GM19099 (cell line): ENCODE results near the gene SUN2.

Experiments used
- POLR2A ChIP-seq: IDR thresholded peaks from 3 replicates; pipeline ENCODE4 v1.6.1; 2011; ENCODE audit warnings: low read depth; ENCODE audit not compliant: insufficient read length; ENCODE audit errors: extremely low read depth

Gene SUN2

DNA sequence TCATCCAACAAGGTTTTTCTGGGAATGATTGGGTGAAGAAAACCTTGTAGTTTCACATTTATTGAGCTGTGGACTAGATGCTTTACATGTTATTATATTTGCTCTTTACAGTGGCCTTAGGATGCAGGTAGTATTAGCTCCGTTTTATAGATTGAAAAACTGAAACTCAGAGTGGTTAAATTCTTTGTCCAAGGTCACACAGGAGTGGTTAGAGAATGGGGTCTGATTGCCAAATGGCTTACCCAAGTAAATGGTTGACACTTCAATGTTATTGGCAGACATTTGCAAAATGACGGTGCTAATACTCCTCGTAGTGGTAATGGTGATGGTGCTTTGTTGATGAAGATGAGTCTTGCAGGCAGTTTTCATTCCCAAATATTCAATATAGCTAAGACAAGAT lies 47.8 kb downstream of the SUN2 start:
- TF ChIP-seq POLR2A = no peak

DNA sequence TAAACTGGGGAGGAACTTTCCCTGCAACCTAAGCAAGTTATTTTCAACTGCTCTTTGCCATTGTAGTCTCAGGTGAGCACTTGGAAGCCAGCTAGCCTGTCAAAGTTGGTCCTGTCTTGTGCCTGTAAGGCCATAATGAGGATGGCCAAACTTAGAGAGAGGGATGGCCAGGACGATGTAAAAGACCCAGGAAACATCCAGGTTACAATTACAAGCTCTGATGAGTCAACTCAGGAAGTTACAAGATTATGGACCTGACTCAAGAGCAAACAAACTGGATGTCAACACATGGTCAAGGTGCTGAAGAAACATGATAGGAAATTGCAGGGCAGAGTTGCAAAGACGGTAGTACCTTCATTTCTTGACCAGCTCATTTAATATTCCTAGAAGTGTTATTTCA lies 48.5 kb downstream of the SUN2 start:
- TF ChIP-seq POLR2A = no peak

DNA sequence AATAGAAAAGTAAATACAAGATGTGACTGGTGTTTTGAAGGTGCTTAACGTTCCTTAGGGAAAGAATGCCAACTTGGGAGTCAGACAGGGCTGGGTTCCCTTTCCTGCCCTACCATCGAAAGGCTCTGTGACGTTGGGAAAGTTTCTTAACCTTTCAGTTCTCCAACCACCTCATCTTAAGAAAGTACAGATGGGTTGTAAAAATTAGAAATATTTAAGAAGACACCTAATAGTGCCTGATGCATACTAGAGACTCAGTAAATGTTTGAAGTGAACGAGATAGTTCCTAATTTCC lies 49.0 kb downstream of the SUN2 start:
- no peak for TF ChIP-seq POLR2A

DNA sequence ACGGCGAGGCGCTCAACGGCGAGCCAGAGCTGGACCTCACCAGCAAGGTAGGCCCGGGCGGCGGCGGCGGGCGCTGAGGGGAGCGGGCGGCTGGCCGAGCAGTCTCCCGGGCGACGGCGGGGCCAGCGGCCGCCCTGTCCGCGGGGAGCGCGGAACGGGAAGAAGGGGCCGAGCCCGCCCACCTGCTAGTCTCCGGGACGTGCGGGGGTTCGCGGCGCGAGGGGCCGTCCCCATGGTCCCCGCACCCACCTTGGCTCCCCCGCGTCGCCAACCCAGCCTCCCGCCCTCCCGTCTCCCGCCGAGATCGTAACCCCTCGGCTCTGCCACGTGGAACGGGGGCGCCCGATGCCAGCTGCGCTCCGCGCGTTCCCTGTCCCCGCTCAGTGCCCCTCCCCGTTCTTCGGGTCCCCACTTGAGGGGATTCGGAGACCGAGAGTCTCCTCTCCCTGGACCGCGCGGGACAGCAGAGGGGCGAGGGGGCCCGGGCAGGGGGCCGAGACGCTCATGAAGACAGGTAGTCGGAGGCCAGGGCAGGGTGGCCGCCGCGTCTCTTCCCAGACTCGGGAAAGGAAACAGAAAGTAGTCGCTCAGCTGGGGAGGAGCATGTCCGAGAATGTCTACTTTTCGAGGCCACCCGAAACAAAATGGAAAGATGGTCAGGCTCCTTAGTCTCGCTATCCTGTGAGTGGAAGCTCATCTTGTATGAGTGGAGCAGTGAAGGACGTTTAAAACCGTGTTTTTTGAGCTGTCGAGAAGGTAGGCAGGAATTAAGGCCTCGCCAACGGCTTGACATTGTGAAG lies 49.5 kb downstream of the SUN2 start:
- no peak for TF ChIP-seq POLR2A

- peak; percentile 96 for TF ChIP-seq POLR2A
Observed at GRCh38 chr22:38705235-38706100, 50.3 kb downstream of the SUN2 start, which contains the start of gene GTPBP1. GTPBP1 (plus strand) TSS chr22:38705944; CDS start chr22:38705956, 12 bp downstream.

DNA sequence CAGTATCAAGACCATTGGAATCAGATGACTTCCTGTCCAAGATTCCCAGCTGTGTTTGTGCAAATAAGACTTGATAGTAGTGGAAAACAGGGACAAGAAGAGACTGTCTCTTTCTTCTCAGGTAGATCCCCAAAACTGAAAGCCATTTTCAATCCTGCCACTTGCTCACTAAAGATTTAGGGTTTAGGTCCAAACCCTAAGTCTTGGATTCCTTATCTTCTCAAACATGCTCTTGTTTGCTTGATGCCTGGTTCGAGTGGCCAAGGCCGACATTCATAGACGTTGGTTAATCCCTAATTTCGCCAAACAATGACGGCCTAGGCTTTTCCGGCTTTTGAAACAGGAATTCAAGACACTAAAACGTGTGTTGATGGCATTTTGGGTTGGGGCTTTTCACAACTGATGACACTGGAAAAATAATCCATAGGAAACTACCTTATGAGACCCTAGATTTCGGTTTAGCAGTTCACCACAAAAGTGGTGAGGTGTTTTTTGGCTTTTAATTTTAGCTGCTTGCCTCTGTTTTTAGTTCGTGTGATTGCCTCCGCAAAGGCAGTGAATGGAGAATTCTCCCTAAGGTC lies 51.1 kb downstream of the SUN2 start:
- TF ChIP-seq POLR2A = no peak

DNA sequence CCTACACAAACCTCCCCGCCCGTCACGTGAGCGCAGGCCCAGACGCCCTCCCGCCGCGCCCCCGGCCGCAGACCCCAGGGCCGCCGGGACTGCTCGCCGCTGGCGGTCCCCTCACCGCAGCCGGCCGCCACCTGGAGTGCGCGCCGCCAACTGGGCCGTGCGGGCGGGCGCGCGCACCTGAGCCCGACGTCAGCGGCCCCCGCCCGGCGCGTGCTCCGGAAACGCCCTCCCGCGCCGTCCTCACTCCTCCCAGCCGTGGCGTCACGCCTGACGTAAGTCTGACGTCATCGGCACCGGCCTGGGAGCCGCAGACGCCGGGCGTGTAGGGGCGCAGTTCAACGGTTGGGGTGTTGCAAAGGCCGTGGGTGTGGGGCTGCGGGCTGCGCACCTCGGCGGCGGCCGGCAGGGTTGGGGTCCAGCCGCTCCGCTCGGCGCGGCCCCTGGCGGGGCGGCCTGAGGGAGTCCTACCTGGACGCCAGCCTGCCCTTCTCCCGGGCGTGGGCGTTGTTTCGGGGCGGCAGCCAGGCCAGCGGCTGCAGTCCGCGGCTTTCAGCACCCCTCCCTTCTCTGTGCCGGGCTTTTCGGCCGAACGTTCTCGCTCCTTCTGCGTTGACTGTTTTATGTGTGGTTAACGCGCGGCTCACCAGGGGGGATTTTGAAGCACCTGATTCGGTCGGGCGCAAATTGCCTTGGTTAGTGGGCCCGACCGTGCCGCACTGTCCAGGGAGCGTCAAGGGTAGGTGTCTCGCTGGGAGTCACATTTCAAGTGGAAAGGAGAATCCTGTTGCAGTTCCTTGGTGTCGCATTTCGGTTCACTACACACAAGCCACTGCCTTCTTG lies 54.8 kb downstream of the SUN2 start, which contains the start of gene JOSD1:
Gene JOSD1, minus strand, starts transcription at position 155 of the 840 bp plus-strand sequence. CDS start 956 bp downstream, outside the sequence.
- TF ChIP-seq POLR2A = peak; percentile 81

DNA sequence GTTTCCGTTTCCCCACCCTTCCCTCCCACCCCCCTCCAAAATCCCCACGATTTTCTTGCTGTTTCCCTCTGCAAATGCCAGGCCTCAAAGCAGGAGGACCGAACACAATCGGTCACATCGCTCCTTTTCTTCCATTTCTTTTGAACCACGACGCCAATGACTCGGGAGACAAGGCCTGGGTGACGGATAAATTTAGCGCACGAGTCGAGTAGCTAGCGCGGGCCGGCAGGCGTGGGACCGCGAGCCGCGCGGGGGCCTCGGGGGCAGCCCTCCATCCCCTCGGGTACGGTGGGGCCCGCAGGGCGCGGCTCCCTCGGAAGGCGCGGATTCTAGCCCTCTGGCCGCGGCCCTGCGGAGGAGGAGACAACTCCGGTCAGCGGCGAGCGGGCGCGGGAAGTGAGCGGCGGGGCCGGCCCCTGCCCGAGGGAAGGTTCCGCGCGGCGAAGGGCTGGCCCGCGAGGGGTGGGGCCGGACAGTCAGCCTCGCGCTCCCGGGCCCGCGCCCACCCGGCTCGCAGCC lies 55.5 kb downstream of the SUN2 start:
- no peak for TF ChIP-seq POLR2A

GRCh38 chr22:38699784-38700183 lies 56.0 kb downstream of the SUN2 start:
- TF ChIP-seq POLR2A = no peak

GRCh38 chr22:38699143-38699542 lies 56.7 kb downstream of the SUN2 start:
- no peak for TF ChIP-seq POLR2A

GRCh38 chr22:38698407-38699094 lies 57.2 kb downstream of the SUN2 start:
- no peak for TF ChIP-seq POLR2A

GRCh38 chr22:38697425-38698089 lies 58.2 kb downstream of the SUN2 start:
- no peak for TF ChIP-seq POLR2A
